ENCODE measurements around the gene CTF1.

GRCh38 chr16:30948667-30949649 is 52.5 kb downstream of the CTF1 start, which contains the start of gene ORAI3:
- TF ChIP-seq, protein P1, sequence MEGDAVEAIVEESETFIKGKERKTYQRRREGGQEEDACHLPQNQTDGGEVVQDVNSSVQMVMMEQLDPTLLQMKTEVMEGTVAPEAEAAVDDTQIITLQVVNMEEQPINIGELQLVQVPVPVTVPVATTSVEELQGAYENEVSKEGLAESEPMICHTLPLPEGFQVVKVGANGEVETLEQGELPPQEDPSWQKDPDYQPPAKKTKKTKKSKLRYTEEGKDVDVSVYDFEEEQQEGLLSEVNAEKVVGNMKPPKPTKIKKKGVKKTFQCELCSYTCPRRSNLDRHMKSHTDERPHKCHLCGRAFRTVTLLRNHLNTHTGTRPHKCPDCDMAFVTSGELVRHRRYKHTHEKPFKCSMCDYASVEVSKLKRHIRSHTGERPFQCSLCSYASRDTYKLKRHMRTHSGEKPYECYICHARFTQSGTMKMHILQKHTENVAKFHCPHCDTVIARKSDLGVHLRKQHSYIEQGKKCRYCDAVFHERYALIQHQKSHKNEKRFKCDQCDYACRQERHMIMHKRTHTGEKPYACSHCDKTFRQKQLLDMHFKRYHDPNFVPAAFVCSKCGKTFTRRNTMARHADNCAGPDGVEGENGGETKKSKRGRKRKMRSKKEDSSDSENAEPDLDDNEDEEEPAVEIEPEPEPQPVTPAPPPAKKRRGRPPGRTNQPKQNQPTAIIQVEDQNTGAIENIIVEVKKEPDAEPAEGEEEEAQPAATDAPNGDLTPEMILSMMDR (conservative IDR thresholded peaks at IDR 0.05; ENCODE audit: low read length), result no peak
- TF ChIP-seq EZH2phosphoT487 (IDR thresholded peaks at IDR 0.05; ENCODE audit: borderline replicate concordance, low read depth, low read length), result no peak

Data from OCI-LY7 (cell line).